GM12891 (cell line): ENCODE results near the gene MRPL38.

Experiments used
- POLR2A ChIP-seq: IDR thresholded peaks from 2 replicates; pipeline ENCODE4 v1.6.1; 2011; ENCODE audit warnings: low read depth, low read length, control low read depth
- POLR2AphosphoS5 ChIP-seq: IDR thresholded peaks from 2 replicates; pipeline ENCODE4 v1.6.1; 2011; ENCODE audit warnings: low read depth, low read length, control low read depth
- SPI1 ChIP-seq: IDR thresholded peaks from 2 replicates; pipeline ENCODE4 v1.6.1; 2011; ENCODE audit warnings: low read depth, low read length, control low read depth

- TF ChIP-seq POLR2A: no peak
- no peak for TF ChIP-seq POLR2AphosphoS5
- TF ChIP-seq SPI1: no peak
Observed at GRCh38 chr17:75873587-75874322, 30.9 kb downstream of the MRPL38 start.
